Renal cortical epithelial cell (primary cell): Measurements from ENCODE around the gene CYREN. TPM values are rescaled to one million over a fixed set of nuclear protein-coding genes. Genes with fewer than 3 reads are reported as not detected.
"Not testable (repeated sequence)": the region's sequence is repeated elsewhere in the genome, so short reads cannot be mapped to it uniquely, and the experiment has no call there.

Source experiments
- DNase-seq: peaks from one replicate; pipeline ENCODE4 v3.0.0-alpha.2; 2011; ENCODE audit warnings: low read depth
- total RNA-seq: library from RNA; depleted of rRNA; stranded (reverse); fragments of >200 nt; gene quantifications from 2 replicates; pipeline ENCODE4 v1.2.3, GENCODE V29; 2014

Gene CYREN
- total RNA-seq, 1 donor from 2014 or later: 126 TPM

GRCh38 chr7:135179321-135179925 lies 8.9 kb upstream of the CYREN start:
- no peak for DNase-seq

DNA sequence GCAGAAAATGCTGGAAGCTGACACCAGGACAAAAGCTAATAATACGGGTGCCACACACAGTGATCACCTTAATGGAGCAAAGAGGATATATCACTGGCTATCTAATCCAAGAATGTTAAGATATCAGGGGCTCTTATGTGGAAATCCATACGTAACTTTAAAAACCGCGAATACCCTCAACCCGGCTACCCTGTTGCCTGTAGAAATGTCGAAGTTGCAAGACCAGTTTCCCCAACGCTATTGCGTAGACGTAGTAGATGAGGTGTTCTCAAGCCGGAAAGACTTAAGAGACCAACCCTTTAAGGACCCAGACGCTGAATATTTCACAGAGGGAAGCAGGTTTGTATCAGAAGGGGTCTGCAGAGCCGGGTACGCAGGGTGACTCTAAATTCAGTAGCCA lies 7.9 kb upstream of the CYREN start:
- no peak for DNase-seq

GRCh38 chr7:135177028-135177696 lies 6.7 kb upstream of the CYREN start:
- DNase-seq: peak; percentile 87

GRCh38 chr7:135175931-135176330 lies 5.4 kb upstream of the CYREN start:
- DNase-seq: no peak

DNA sequence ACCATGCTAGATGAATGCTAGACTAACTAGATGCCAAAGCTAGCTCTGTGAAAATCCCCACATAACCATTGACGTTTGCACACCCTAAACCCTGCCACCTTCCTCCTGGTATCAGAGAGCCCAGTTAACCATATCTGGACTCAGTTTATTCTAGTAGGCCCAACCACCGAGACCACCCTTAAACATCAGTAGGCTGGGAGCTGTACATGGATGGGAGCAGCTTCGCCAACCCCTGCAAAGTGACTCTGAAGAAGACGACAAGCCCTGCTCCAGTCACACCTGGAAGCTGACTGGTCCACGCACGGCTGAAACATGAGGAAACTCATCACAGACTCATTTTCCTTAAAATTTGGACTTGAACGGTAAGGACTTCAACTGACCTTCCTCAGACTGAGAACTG lies 4.4 kb upstream of the CYREN start:
- no peak for DNase-seq

DNA sequence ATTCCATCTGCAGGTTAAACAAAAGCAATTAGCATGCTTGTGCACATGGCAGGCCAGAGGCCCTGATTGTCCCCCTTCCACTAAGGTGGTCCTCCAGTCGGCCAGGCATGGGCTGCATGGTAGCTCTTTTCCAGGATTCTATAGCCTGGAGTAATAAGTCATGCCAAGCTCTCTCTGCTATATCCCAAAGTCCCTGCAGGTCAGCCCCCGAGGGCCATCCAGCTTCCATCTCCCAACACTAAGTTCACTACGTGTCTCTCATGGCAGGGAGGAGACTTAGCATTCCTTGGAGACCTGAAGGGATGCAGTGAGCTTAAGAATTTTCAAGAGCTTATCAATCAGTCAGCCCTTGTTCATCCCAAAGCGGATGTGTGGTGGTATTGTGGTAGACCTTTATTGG lies 3.4 kb upstream of the CYREN start:
- DNase-seq: not testable (repeated sequence)

DNA sequence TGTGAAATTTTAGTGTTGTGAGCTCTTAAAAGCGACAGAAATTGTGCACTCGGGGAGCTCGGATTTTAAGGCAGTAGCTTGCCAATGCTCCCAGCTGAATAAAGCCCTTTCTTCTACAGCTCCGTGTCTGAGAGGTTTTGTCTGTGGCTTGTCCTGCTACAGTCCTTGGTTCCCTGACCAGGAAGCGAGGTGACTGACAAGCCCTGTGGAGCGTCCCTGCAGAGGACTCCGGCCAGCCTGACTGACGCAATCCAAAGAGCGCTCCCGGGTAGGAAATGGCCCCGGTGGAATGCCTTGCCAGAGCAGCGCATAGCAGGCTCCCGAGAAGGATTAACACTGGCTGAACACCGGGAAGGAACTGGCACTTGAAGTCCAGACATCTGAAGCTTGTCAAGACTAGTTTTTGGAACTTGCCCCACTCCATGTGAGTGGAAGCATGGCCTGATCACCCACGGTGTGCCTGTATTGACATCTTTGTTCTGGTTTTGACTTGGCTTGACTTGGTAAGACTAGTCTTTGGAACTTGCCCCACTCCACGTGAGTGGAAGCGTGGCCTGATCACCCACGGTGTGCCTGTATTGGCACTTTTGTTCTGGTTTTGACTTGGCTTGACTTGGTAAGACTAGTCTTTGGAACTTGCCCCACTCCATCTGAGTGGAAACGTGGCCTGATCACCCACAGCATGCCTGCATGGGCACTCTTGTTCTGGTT lies 1.2 kb upstream of the CYREN start:
- peak; percentile 82 for DNase-seq

GRCh38 chr7:135170998-135171481 lies 533 bp upstream of the CYREN start:
- not testable (repeated sequence) for DNase-seq

DNA sequence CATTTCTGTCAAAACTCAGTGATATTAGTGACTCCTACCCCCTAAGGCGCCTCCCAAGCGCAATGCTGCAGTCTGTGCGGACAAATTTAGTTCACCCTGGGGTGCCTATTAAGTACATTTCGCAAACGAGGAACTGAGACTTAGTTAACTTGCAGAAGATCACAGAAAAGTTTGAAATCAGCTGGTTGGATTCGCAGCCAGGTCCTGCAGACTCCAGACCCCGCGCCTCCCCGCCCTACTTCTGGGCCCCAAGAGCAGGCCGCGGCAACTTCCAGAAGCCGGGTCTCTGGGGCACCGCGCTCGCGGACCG lies 588 bp downstream of the CYREN start:
- DNase-seq: no peak

DNA sequence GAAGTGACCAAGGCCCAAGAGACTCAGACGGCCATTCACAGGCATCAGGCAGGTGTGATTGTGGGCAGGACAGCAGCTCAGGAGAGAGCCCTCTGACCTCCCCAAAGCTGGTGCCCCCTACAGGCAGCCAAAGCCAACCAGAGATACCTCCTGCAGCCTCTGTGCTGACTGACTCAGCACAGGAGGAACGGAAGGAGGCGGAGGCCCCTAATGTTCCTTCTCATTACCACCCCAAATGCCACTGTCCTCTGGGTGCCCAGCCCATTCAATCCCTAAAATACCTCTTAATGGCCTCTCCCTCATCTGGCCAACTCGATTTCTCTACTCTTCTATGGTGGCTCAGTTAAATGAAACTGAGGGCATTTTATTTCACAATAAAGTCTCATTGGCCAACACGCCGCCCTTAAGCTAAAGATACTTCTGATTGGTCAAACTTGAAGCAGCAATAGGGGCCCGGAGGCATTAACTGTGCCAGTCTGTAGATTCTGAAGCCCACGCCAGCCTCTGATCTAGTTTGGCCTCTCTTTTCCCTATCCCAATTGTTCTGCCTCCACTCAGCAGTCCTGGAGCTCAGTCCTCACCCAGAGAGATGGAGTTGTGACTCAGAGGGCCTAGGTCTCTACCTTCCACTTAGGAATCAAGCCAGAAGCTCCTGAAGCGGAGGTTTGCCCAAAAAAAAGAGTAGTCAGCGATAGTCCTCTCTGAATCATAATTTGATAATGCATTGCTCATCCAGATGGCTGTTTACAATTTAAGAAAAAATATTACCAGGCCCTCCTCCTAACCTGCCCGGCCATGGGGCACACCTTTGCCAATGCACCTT lies 1.2 kb downstream of the CYREN start:
- peak; percentile 65 for DNase-seq

DNA sequence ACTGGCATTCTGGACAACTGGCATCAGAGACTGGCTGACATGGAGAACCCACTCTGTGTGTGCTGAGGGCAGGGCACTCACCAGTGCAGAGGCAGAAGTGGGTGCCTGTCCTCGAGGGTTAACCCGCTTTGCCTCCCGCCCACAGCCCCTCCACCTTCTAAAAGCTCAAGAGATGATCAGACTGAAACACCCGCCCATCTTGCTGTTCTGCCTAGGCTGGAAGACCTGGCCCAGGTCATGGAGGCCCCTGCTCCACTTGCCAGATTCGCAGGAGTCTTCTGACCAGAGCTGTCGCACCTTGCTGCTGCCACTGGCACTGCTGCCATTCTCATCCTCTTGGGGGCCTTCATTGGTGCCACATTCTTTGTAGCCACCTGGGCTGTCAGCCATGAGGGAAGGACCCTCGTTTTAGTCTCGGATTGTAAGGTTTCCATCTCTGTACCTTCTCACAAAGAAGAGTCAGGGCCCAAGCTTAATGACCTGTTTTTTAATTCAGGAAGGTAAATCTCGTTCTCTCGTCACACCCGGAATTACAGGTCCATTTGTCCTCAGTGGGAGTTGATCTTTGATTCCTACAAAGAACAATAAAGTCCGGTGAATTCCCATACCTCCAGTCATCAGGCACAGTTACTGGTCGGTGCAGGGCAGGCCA lies 1.9 kb downstream of the CYREN start:
- no peak for DNase-seq

DNA sequence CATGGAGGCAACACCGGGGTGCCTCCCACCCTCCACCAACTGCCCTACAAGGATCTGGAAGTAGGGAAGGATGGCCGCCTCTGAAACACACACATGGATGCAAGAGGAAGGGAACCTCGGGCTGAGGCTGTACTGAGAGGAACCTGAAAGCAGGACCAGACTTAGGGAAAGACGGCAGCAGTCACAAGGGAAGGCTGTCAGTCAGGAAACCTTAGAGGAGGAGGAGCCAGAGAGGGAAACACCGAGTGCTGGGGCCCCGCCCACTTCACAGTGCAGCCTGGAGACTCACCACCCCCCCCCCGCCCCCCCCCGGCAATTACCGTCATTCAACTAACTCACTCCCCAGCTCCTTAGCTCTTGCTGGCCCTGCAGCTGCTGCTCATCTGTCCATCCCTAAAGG lies 2.5 kb downstream of the CYREN start:
- no peak for DNase-seq

- DNase-seq: no peak
These were observed 3.1 kb downstream of the CYREN start for GRCh38 chr7:135167365-135167917.

DNA sequence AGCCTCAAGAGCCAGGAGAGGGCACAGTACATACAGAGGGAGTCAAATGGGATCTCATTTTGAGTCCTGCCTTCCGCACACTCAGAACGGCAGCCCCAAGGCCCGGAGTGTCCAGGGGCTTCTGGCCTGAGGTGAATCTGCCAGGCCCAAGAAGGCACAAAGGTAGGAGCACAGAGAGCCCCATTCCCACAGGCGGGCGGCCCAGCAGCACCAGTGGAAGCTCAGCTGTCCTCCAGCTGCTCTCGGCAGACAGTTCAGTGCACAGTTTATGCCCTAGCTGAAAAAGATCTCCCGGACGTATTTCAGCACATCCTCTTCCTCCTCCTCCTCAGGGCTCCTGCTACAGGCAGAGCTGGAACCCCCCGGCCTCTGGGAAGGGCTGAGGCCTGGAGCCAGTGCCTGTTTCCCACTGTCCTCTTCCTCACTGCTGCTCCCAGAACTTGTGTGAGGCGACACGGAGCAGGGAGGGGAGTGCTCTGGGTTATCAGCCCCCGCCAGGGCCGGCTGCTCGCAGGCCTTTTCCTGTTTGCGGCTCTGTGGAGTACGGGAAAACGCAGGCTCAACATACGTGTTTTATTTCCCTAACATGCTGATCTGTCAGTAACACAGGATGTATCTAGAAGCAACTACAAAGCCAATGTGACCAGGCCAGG lies 4.0 kb downstream of the CYREN start:
- DNase-seq: no peak

DNA sequence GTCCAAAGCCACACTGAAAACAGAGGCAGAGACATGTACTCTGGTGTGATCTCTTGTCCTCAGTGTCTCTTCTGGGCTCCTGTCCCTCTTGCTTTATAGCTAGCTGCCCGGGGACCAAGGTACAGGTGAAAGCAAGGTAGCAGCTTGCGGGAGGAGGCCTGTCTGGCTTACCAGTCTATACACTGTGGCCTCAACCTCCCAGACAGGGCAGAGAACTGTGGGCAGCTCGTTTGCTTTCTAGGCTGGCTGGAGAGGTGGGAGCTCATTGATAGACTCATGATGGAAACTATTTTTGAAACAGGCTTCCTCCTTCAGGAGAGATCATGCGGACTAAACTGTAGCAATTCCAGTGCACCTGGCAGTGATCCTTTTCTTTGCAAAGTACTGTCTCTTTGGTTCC lies 4.6 kb downstream of the CYREN start:
- DNase-seq: no peak

GRCh38 chr7:135164357-135165061 lies 6.0 kb downstream of the CYREN start:
- DNase-seq: no peak

DNA sequence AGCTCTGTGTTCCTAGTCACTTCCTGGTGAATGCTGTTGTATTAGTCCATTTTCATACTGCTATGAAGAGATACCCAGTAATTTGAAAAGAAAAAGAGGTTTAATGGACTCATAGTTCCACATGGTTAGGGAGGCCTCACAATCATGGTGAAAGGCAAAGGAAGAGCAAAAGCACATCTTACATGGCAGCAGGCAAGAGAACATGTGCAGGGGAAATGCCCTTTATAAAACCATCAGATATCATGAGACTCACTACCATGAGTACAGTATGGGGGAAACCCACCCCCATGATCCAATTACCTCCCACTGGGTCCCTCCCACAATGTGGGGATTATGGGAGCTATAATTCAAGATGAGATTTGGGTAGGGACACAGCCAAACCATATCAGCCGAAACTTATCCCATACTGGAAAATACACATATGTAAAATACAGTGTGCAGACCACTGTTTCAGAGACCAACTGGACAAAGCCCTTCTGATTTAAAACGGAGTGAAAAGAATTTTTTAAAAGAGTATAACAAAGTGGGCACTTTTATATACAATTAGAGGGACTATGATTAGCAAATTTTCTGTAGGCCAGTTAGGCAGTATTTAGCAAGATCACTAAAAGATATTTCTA lies 8.0 kb downstream of the CYREN start:
- no peak for DNase-seq

GRCh38 chr7:135161669-135162068 lies 8.8 kb downstream of the CYREN start:
- no peak for DNase-seq

DNA sequence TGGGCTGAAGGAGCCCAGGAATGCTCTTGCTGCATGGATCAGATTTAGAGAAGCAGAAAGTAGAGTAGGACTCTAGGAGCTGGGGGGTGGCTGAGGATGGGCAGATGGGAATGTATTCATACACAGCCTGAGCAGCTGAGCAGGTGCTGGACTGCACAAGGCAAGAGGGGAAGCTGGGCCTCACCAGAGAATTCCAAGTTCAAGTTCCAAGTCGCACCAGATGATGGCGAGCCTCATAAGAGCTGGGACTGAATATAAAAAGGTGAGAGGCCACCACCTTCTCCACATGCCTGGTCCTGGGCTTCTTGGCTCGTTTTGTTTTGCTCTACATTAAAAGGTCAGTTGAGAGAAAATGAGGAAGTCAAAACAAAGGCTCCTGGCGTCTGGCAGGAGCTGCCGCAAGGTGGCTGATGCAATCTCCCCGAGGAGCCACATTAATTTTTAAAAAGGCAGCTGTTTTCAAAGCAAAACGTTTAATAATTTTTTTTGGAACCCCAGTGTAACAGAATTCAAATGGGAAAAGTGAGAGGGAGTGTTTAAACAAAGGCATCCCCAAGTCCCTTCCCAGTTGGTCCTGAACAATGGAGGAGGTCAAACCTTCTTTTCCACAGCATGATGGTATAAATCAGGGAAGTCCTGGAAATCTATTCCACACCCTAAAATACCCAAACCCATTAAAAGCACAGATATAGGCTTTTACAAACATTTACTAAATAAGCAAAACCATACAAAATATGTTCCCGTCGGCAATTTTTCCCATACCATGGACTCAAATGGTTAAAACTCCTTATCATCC lies 9.5 kb downstream of the CYREN start:
- peak; percentile 68 for DNase-seq
